Rectal smooth muscle tissue (tissue), 1 donor: Measurements from ENCODE around the gene ADARB2.
"Not testable (repeated sequence)": the region's sequence is repeated elsewhere in the genome, so short reads cannot be mapped to it uniquely, and the experiment has no call there.

ENCODE experiments used
- H3K27ac ChIP-seq: one replicate; pipeline ENCODE4 v1.7.0; 2013; ENCODE audit warnings: low read depth, low read length, inconsistent platforms
- H3K27me3 ChIP-seq: one replicate; pipeline ENCODE4 v1.7.0; 2013; ENCODE audit warnings: low read length; ENCODE audit not compliant: control insufficient read depth, insufficient read depth
- H3K36me3 ChIP-seq: one replicate; pipeline ENCODE4 v1.7.0; 2013; ENCODE audit warnings: low read length; ENCODE audit not compliant: control insufficient read depth, insufficient read depth
- H3K4me1 ChIP-seq: one replicate; pipeline ENCODE4 v1.7.0; 2013; ENCODE audit warnings: low read length; ENCODE audit not compliant: control insufficient read depth, insufficient read depth
- H3K4me3 ChIP-seq: one replicate; pipeline ENCODE4 v1.7.0; 2013; ENCODE audit warnings: low read length
- H3K9ac ChIP-seq: one replicate; pipeline ENCODE4 v1.7.0; 2013; ENCODE audit warnings: low read length

The ADARB2 gene

DNA sequence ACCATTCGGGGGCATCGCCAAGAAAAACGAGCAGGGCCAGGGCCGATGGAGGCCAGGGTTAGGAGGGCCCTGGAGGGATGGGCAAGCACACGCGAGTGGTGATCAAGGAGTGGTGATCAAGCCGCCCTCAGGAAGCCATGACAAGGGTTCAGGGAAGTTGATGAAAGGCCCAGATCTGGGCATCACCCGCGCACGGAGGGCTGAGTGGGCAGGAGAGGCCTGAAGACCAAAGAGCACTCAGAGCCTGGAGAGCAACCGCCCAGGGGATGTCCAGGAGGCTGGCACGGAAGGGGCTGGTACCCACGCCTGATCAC is 566.5 kb downstream of the ADARB2 start:
- Histone ChIP-seq H3K9ac (no peak overlapping the region), H3K4me3 (no peak overlapping the region), H3K27ac (no peak overlapping the region), H3K27me3 (peaks cover 4% of the 10 kb centered on the region), H3K36me3 (no peaks in the 10 kb centered on the region), H3K4me1 (no peaks in the 10 kb centered on the region)

DNA sequence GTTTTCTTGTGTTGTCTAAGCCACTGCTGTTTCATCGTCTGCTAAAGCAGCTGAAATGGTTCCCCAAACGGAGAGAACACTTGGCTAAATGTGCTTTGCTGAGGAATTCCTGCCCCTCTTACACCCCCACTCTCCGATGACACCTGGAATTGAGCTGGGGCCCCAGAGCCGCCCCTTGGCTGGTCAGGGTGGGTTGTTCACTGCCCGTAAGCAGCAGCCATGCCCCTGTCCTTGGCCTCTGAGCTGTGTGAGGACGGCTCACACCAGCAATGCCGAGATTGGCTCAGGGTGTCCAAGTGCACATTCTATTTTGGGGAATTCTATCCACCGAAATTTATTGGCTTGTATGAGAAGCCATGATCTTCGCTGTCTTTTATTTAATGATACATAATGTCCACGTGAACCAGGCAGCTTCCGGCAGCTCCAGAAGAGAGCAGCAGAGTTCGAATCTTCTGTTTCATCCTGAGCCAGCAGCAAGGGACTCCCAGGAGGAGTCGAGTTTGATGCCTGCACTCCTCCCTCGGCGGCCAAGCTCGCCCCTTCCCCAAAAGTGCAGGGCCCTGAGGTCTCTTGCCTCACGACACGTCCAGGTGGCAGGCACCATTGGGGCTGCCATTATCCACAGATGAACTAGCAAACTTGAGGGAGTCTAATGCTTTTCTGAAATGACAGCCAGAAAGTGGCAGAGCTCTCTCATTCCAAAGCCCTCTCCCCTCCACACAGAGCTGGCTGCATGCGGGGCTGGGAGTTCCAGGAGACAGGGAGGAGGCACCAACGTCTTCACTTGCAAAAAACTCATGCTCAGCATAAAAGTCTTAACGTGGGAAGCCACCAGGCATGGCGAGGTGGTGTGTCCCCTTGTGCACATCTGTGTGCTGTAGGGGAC is 567.1 kb downstream of the ADARB2 start:
- Histone ChIP-seq H3K36me3 (no peaks in the 10 kb centered on the region), H3K4me3 (no peak overlapping the region), H3K27me3 (peaks cover 4% of the 10 kb centered on the region), H3K9ac (no peak overlapping the region), H3K27ac (no peak overlapping the region), H3K4me1 (no peaks in the 10 kb centered on the region)

DNA sequence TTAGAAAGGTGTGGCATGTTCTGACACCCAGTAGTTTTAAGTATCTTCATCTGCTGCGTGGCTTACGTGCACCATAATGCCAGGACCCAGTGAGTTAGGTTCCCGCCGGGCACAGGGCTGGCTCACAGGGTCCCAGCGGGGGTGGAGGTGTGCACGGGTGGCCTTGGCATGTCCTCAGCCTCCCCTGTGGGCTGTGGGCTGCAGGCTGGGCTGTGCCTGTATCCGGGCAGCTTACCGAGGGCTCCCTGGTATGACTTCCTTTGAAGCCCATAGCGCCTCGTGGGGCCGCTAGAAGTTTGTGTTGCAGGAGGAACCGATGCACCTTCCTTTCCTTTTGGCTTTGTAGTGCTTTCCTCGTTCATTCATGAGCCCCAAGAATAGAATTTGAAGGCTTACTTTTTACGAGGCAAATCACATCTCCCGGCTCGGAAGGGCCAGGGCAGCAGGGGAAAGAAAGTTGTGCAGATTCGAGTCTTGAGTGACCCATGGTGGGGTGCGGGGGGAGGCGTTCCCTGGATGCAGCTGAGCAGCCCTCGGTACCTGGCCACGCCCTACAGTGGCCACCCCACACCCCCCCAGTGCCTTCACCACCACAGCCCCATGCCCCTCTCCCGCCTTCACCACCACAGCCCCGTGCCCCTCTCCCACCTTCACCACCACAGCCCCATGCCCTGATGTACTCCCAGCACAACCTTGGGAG is 568.0 kb downstream of the ADARB2 start:
- Histone ChIP-seq H3K4me1 (no peaks in the 10 kb centered on the region), H3K27me3 (peaks cover 4% of the 10 kb centered on the region), H3K9ac (no peak overlapping the region), H3K36me3 (no peaks in the 10 kb centered on the region), H3K4me3 (no peak overlapping the region), H3K27ac (no peak overlapping the region)

DNA sequence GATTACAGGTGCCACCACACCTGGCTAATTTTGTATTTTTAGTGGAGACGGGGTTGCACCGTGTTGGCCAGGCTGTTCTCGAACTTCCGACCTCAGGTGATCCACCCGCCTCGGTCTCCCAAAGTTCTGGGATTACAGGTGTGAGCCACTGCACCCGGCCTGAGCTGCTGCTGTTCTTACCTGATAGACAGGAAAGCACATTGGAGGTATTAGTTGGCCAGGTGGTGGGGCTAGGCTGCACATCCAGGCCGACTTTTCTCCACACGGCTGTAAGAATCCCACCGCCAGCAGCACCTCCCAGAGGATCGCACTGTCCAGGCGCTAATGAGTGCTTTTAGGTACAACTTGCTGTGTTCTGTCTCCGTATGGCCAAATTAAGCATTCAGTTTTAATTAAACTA is 568.6 kb downstream of the ADARB2 start:
- H3K4me3 ChIP-seq = no peak overlapping the region
- no peaks in the 10 kb centered on the region for H3K4me1 ChIP-seq
- no peak overlapping the region for H3K9ac ChIP-seq
- H3K27ac ChIP-seq = no peak overlapping the region
- peaks cover under 1% of the 10 kb centered on the region for H3K27me3 ChIP-seq
- no peaks in the 10 kb centered on the region for H3K36me3 ChIP-seq

DNA sequence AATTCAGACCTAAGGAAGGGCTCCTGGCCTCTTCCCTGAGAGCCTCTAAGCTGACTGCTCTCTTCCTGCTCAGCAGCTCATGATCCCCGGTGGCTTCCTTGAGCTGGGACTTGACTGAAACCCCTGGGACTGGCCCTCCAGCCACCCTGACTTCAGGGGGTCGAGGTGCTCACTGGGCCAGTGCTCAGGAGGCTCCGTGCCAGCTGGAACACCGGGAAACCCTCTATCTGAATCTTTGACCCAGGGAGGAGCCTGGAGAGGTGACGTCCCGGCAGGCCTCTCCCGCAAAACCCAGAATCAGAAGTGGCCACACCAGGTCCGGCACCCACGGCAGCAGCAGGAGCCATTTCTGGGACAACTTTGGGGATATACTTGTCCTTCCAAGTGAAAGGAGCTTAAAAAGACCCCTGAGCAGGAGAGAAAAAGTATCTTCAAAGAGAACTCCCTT is 570.5 kb downstream of the ADARB2 start:
- H3K27me3 ChIP-seq = no peaks in the 10 kb centered on the region
- no peaks in the 10 kb centered on the region for H3K4me1 ChIP-seq
- no peak overlapping the region for H3K9ac ChIP-seq
- no peak overlapping the region for H3K4me3 ChIP-seq
- H3K27ac ChIP-seq = no peak overlapping the region
- H3K36me3 ChIP-seq = no peaks in the 10 kb centered on the region

DNA sequence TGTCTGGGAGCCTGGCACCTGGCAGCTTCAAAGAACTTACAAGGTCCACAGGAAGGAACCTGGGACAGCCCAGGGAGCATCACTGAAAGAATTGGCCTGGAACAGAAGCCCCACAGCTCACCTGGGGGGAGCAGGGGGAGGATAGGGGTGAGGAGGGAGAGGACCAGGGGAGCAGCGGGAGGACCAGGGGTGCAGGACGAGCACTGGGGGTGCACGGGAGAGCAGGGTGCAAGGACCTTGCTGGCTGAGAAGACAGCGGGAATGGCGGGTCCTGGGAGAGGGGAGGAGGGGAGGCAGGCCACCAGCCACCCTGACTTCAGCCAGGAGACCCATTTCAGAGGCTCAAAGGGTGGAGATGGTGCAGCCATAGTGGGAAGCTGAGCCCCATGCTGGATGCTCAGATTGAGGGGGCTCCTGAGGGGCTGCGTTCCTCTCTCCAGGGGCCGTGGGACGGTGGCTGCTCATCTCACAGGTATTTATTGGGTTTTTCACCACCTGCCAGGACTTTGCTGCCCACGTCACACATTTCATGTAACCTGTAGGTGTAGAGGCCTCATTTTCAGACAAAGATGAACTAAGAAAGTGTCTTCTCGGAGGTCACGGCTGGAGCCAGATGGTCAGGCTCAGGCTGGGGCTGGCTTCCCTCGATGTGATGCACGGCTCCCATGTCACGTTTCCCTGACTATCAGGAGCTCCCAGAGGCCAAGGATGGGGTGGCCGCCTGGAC is 571.1 kb downstream of the ADARB2 start:
- Histone ChIP-seq H3K36me3 (no peaks in the 10 kb centered on the region), H3K27ac (no peak overlapping the region), H3K27me3 (no peaks in the 10 kb centered on the region), H3K4me1 (no peaks in the 10 kb centered on the region), H3K9ac (no peak overlapping the region), H3K4me3 (no peak overlapping the region)

DNA sequence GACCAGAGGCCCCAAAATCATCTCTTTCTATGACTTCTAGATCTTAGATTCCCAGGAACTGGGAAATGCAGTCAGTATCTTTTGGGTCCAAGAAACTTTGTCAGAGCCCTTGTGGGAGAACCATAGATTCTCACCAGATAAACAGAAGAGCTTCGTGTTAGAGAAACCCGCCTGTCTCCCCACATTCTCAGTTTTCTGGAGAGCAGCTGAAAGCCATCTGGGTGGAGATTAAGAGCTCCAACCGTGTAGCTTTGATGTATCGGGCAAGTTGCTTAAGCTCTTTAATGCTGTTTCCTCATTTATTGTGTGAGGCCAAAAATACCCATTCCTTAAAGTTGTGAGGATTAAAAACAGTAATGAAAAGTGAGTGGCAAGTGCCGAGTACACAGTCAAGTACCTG is 573.5 kb downstream of the ADARB2 start:
- Histone ChIP-seq H3K36me3 (no peaks in the 10 kb centered on the region), H3K27ac (no peak overlapping the region), H3K4me3 (no peak overlapping the region), H3K27me3 (no peaks in the 10 kb centered on the region), H3K4me1 (no peaks in the 10 kb centered on the region), H3K9ac (no peak overlapping the region)

DNA sequence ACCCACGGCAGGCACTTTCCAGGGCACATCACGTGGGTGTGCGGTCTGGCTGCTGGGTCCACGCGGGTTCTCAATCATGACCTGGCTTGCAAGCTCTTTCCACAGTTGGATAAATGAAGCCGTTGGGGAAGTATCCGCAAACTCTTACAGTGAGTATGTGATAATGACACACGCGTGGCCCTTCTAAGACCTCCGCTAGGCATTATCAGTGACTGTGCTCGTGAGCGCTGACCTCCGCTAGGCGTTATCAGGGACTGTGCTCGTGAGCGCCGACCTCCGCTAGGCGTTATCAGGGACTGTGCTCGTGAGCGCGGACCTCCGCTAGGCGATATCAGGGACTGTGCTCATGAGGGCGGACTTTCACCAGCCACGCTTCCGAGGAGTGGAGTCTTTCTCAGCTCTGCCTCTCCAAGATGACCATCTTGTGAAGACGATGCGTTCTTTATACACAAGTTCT is 574.1 kb downstream of the ADARB2 start:
- no peak overlapping the region for H3K4me3 ChIP-seq
- no peaks in the 10 kb centered on the region for H3K27me3 ChIP-seq
- no peaks in the 10 kb centered on the region for H3K36me3 ChIP-seq
- no peak overlapping the region for H3K27ac ChIP-seq
- H3K4me1 ChIP-seq = no peaks in the 10 kb centered on the region
- no peak overlapping the region for H3K9ac ChIP-seq

DNA sequence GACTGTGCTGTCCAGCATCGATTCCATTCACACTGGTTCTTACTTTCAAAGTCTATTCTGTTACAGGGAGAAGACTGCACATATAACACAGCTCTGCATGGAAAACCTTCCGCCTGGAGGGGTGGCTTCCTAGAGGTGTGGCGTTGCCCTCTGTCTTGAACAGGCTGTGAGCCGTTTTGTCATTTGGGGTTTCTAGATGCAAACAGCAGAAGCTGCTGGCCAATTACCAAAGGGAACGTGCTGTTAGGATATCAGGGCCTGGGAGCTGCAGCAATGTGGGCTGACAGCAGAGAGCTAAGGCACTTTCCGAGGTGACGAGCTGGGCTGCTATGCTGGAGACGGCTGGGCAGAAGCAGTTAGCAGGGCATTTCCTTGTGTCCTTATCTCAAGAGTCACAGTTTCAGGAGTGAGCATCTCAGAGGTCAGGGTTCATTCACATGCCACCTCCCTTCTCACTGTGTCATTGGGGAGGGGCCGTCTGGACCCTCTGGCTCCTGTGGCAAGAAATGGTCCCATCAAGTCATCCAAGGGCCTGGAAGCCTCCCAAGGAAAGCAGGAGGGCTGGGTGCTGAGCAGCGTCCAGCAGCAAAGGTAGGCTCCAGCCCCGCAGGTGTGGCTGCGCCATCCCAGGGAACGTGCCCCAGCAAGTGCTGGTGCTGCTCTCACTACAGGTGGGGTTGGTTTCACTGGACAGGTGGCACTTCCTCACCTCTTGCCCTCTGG is 574.7 kb downstream of the ADARB2 start:
- no peak overlapping the region for H3K9ac ChIP-seq
- no peaks in the 10 kb centered on the region for H3K4me1 ChIP-seq
- H3K4me3 ChIP-seq = no peak overlapping the region

DNA sequence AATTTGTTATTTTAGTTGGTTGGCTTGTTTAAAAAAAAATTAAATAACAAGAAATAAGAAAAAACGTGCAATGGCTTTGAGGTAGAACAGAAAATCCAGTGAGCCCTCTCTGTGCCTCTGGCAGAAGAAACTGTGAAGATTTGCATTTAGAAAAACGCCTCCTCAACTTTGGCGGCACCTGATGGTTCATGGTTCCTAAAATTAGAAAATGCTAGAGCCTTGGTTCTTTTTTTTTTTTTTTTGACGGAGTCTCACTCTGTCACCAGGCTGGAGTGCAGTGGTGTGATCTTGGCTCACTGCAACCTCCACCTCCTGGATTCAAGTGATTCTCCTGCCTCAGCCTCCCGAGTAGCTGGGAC is 576.0 kb downstream of the ADARB2 start:
- not testable (repeated sequence) for H3K36me3 ChIP-seq, H3K27ac ChIP-seq, H3K4me3 ChIP-seq

More for the DNA sequence above, 574.7 kb downstream of the ADARB2 start:
- no peaks in the 10 kb centered on the region for H3K27me3 ChIP-seq
- H3K27ac ChIP-seq = no peak overlapping the region
- no peaks in the 10 kb centered on the region for H3K36me3 ChIP-seq

DNA sequence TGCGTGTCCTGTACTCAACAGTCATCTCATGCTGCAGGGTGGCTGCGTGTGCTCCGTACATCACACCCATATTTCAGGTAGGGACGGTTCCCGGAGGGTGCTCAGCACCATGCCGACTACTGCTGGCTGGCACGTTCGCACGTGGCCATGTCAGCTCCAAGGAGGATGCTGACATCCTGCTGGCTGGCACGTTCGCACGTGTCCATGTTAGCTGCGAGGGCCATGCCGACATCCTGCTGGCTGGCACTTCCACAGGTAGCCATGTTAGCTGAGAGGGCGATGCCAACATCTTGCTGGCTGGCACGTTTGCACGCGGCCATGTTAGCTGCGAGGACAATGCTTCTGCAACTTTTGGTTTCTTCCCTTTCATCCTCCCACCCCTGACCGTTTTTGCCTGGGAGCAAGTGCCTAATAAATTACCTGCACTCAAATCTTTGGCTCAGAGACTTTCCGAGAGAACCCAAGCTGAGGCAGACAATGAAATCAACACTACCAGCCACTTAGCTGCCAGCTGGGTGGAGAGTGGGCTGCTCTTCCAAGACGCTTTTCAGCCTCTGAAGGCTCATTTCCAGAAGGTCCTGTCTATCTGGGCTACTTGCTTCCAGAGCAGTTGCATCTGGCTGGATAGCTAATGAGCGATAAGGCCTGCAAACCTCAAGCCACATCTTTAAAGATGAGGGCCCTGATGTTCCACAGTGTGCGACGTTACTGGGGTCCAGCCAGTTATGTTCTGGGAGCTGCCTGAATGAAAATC is 576.6 kb downstream of the ADARB2 start:
- H3K27me3 ChIP-seq = no peaks in the 10 kb centered on the region

More for the DNA sequence above, 576.0 kb downstream of the ADARB2 start:
- H3K27me3 ChIP-seq, H3K4me1 ChIP-seq, H3K9ac ChIP-seq: not testable (repeated sequence)

More for the DNA sequence above, 576.6 kb downstream of the ADARB2 start:
- H3K4me1 ChIP-seq = no peaks in the 10 kb centered on the region
- H3K27ac ChIP-seq = no peak overlapping the region
- no peak overlapping the region for H3K4me3 ChIP-seq
- no peak overlapping the region for H3K9ac ChIP-seq
- no peaks in the 10 kb centered on the region for H3K36me3 ChIP-seq
